HepG2 (cell line): ENCODE results near the gene CPVL. TPM values are rescaled to one million over a fixed set of nuclear protein-coding genes. Genes with fewer than 3 reads are reported as not detected.

Experiments
- ASH2L ChIP-seq: fragments of 300-600, 200-600 bp; sonication (generic); IDR thresholded peaks from 2 replicates; pipeline ENCODE4 v1.7.0; 2017; ENCODE audit warnings: low read depth, mild to moderate bottlenecking, moderate library complexity, mixed read lengths, low read length; ENCODE audit not compliant: insufficient read length
- GZF1 ChIP-seq: sonication (generic); formaldehyde crosslinking; IDR thresholded peaks from 2 replicates; pipeline ENCODE4 v1.5.1; 2020; ENCODE audit warnings: mild to moderate bottlenecking, missing genetic modification reagents
- HNF4A ChIP-seq: sonication (generic); formaldehyde crosslinking; IDR thresholded peaks from 2 replicates; pipeline ENCODE4 v1.4.0; 2020; ENCODE audit warnings: missing genetic modification reagents
- IRF2 ChIP-seq: IDR thresholded peaks from 2 replicates; pipeline ENCODE4 v1.6.1; 2018; ENCODE audit warnings: missing genetic modification reagents, missing compliant biosample characterization
- IRF9 ChIP-seq: sonication (generic); formaldehyde crosslinking; IDR thresholded peaks from 2 replicates; pipeline ENCODE4 v1.8.0; 2022; ENCODE audit warnings: missing genetic modification reagents, mild to moderate bottlenecking, borderline replicate concordance
- MAZ ChIP-seq, 2 experiments: sonication (generic) in 1 of 2; formaldehyde crosslinking in 1 of 2; IDR thresholded peaks; 2 replicates each; pipeline versions ENCODE4 v1.5.0 to v1.6.1; 2012 to 2020; ENCODE audit warnings: low read depth in 2 of 2, mild to moderate bottlenecking in 2 of 2, borderline replicate concordance in 1 of 2, improper control_type of control experiment in 1 of 2, low read length in 1 of 2, missing genetic modification reagents in 1 of 2, moderate library complexity in 1 of 2
- MED1 ChIP-seq: sonication (generic); formaldehyde crosslinking; IDR thresholded peaks from 2 replicates; pipeline ENCODE4 v1.4.0; 2020; ENCODE audit warnings: missing genetic modification reagents
- NFE2 ChIP-seq: sonication (generic); formaldehyde crosslinking; IDR thresholded peaks from 2 replicates; pipeline ENCODE4 v1.4.0; 2020; ENCODE audit warnings: missing genetic modification reagents
- PRDM4 ChIP-seq: sonication (generic); formaldehyde crosslinking; IDR thresholded peaks from 2 replicates; pipeline ENCODE4 v1.9.0; 2021; ENCODE audit warnings: missing genetic modification reagents, borderline replicate concordance
- SAP130 ChIP-seq: IDR thresholded peaks from 2 replicates; pipeline ENCODE4 v1.6.1; 2016; ENCODE audit warnings: low read depth
- SOX5 ChIP-seq: IDR thresholded peaks from 2 replicates; pipeline ENCODE4 v1.6.1; 2016; ENCODE audit warnings: borderline replicate concordance
- TFE3 ChIP-seq: IDR thresholded peaks from 2 replicates; pipeline ENCODE4 v1.6.1; 2016
- USF2 ChIP-seq, 2 experiments: sonication (generic) in 1 of 2; formaldehyde crosslinking in 1 of 2; IDR thresholded peaks; 2 replicates each; pipeline versions ENCODE4 v1.5.1 to v1.6.1; 2011 to 2020; ENCODE audit warnings: borderline replicate concordance in 1 of 2, low read depth in 1 of 2, low read length in 1 of 2, mild to moderate bottlenecking in 1 of 2, missing genetic modification reagents in 1 of 2, moderate library complexity in 1 of 2
- ZNF225 ChIP-seq: sonication (generic); formaldehyde crosslinking; IDR thresholded peaks from 2 replicates; pipeline ENCODE4 v1.4.0; 2020; ENCODE audit warnings: mild to moderate bottlenecking, missing genetic modification reagents
- ZNF557 ChIP-seq: sonication (generic); formaldehyde crosslinking; IDR thresholded peaks from 2 replicates; pipeline ENCODE4 v1.4.0; 2020; ENCODE audit warnings: missing genetic modification reagents
- ZNF740 ChIP-seq: sonication (generic); formaldehyde crosslinking; IDR thresholded peaks from 2 replicates; pipeline ENCODE4 v1.4.0; 2020; ENCODE audit warnings: missing genetic modification reagents
- ZNF770 ChIP-seq: sonication (generic); formaldehyde crosslinking; IDR thresholded peaks from 2 replicates; pipeline ENCODE4 v1.5.0; 2020; ENCODE audit warnings: mild to moderate bottlenecking, missing genetic modification reagents
- polyA plus RNA-seq, 8 experiments: library from polyadenylated mRNA; depleted of rRNA in 3 of 8; stranded (reverse) in 7 of 8; unstranded in 1 of 8; fragments of >200 nt; fragmentation: Illumina TruSeq in 4 of 8; extraction: Trizol in 4 of 8; gene quantifications; 2 replicates each; pipeline versions ENCODE4 v1.2.1 to v1.2.3, GENCODE V29; 2011 to 2016; ENCODE audit warnings: low read depth in 4 of 8, missing spikeins in 1 of 8, mixed read lengths in 1 of 8; ENCODE audit not compliant: insufficient read depth in 1 of 8
- total RNA-seq, 5 experiments: library from RNA; depleted of rRNA; stranded (reverse); fragments of >200 nt; fragmentation: Illumina TruSeq; extraction: Trizol; gene quantifications; 2 replicates each; pipeline ENCODE4 v1.2.3, GENCODE V29; 2016; ENCODE audit warnings: low read depth in 1 of 5

The CPVL gene
- total and polyA plus RNA-seq, 2 of the 13 experiments (the other 11 are each of a cell fraction or from before 2014, with no cell fraction given): 59.2 to 294 TPM

- TF ChIP-seq IRF9 (CRISPR knock-in tag): peak; percentile 80; the same call in 1 of the 2 replicates
- peak; percentile 39; the same call in 1 of the 2 replicates for TF ChIP-seq SOX5 (CRISPR knock-in tag)
- 0 out of 2 replicates have a peak, but pooled peaks have one; percentile 7 for TF ChIP-seq IRF2 (CRISPR knock-in tag)
- no peak for TF ChIP-seq NFE2 (CRISPR knock-in tag)
- 0 out of 2 replicates have a peak, but pooled peaks have one; percentile 62 for TF ChIP-seq ZNF557 (CRISPR knock-in tag)
- TF ChIP-seq ZNF740 (CRISPR knock-in tag): no peak
- peak; percentile 54; the same call in 1 of the 2 replicates for TF ChIP-seq MED1
- peak; percentile 75 for TF ChIP-seq ZNF770 (CRISPR knock-in tag)
- TF ChIP-seq ASH2L: peak; percentile 77
- 0 out of 2 replicates have a peak, but pooled peaks have one; percentile 12 for TF ChIP-seq TFE3
- TF ChIP-seq HNF4A (CRISPR knock-in tag): peak; percentile 8
- 0 out of 2 replicates have a peak, but pooled peaks have one; percentile 21 for TF ChIP-seq ZNF225
- 0 out of 2 replicates have a peak, but pooled peaks have one; percentile 8 for TF ChIP-seq GZF1 (CRISPR knock-in tag)
- no peak for TF ChIP-seq MAZ (IDR thresholded peaks at IDR 0.05; ENCODE audit: borderline replicate concordance, low read depth, low read length)
- TF ChIP-seq MAZ (CRISPR knock-in tag; IDR thresholded peaks at IDR 0.05; ENCODE audit: low read depth): peak; percentile 75; the same call in 1 of the 2 replicates
- TF ChIP-seq SAP130: peak; percentile 80
- no peak for TF ChIP-seq PRDM4 (CRISPR knock-in tag)
- no peak for TF ChIP-seq USF2 (IDR thresholded peaks at IDR 0.05; ENCODE audit: low read depth, low read length)
- no peak for TF ChIP-seq USF2 (CRISPR knock-in tag; IDR thresholded peaks at IDR 0.05; ENCODE audit: borderline replicate concordance)
These were observed 48.5 kb upstream of the CPVL start, which contains the start of gene CHN2 (continued) for GRCh38 chr7:29194594-29195427.
